Stimulated activated CD4-positive, alpha-beta T cell treated with anti-CD3 and anti-CD28 coated beads, Interleukin-15, amount 100 ng/mL, for 24 hours (primary cell): ENCODE measurements around the gene MAL.

Source experiments
- DNase-seq: peaks from one replicate; pipeline ENCODE4 v3.0.0-alpha.2; 2020

MAL gene

DNA sequence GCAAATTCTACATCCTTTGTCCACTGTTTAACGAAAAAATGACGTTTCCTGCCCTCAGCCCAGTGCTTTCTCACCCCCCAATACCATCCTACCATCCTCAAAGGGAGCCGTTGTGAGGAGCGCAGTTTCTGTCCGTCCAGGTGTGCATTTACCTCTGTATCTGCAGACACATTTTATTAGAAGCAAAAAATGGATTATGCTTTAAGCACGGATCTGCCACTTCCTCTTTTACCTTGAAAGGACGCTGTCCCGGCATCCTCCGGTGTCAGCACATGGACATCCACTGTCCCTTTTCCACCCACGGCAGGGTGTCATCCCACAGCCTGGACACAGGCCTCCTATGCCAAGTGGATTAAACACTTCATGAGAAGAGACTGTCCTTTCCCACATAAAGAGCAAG is 7.2 kb upstream of the MAL start:
- DNase-seq = no peak

DNA sequence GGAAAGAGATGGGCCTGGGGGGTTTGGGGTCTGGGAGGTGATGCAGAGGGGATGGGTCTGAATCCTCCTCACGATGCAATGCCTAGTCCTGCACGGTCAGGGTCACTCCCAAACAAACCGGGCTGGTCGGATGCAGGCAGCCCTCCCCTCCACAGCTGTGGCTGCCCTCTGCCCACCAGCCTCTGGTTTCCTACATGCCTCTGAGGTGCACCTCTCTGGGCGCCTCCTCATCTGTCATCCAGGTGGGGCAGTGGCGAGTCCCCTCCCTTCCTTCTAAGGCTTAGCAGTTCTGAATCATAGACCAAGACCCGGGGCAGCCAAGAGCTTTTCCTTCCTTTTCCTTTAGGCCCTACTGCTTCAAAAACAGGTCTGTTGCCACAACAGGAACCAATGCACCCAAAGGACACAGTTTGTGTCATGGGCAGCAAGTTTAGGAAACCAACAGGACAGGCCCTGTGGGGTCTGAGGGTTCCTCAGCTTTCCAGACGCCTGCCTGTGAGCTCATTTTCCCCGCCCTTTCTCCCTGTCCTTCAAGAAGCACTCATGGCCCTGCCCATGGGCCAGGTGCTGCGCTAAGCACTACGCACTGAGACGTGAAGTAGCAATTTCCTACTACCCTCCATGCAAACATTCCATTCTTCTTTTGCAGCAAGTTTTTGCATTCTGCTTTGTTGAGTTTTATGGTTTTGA is 6.5 kb upstream of the MAL start:
- no peak for DNase-seq

DNA sequence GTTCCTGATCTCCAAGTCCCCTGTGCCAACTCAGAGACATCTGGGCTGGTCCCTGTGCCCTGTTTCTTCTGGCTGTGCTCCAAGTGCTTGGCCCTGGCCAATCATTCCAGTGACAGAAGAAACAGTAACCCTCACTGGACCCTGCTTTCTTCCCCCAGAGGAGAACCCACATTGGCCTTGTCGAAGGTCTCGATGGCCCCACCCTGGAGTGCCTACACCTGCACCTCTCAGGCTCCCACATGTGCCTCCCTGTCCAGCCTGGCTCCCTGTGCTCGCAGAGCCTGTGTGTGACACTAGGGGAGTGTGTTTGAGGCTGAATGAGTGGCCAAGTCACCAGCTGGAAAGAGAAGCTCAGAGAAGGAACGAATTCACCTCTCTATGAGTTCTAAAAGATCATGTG is 5.9 kb upstream of the MAL start:
- DNase-seq = no peak

DNA sequence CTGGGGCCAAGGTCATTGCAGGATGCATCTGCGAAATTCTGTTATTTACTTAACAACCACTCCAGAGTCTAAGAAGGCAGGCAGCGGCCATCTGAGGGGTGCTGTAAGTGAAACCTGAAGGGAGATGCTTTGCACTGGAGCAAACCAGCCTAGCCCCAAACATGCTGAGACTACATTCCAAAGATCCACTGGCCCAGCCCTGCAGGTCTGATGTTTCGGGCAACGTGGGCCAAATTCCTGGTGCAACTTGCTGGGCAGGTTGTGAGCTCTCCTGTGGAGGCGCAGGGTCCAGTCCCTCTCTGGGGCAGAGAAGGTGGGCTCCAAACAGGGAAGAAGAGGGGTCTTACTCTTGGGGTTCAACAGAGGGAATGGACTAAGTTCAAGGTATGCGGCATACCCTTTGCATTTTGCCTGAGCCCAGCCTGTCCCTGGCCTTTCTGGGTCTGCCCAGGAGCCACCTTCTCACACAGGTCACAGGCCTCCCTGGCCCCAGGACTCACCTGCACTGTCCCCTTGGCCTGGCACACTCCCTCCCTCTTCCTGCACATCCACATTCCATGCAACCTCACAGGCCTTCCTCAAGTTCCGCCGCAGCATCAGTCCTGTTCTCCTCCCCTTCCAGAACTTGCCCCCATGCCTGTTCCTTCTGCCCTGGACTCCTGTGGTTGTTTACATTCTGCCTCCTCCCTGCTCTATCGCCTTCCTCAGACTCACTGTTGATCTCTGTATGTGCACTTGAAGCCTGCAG is 5.1 kb upstream of the MAL start:
- no peak for DNase-seq

DNA sequence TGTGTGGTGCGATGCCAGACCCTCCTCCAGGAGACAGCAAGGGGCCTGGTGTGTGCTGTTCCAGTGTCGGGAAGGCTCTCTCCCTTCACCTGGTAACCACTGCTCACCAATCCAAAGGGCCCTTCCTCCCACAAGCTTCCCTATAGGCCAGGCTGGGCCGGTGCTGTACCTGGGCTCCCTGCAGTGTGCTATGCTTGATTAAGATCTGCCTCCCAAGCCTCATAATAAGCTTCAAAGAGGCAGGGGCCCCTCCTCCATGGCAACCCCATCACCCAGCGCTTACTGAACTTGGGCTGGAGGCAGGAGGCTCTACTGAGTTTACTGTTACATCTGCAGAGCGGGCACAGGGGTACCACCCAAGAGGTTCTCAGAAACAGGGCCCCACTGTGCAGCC is 4.5 kb upstream of the MAL start:
- DNase-seq = no peak

DNA sequence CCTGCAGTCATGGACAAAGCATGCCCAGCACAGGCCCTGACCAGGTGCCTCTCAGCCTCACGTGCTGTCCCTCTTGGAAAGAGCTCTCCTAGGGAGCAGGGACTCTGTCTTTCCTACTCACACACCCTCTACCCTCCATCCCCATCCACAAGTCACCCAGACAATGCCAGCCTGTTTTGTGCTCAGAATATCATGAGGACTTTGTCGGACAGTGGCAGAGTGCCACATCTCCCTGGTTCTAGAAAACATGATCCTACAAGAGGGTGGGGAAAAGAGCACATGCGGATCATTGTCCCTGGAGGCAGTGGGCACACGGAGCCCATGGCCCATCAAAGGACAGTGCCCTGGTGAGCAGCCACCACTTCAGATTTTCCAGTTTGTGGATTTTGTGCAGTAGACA is 3.7 kb upstream of the MAL start:
- no peak for DNase-seq

DNA sequence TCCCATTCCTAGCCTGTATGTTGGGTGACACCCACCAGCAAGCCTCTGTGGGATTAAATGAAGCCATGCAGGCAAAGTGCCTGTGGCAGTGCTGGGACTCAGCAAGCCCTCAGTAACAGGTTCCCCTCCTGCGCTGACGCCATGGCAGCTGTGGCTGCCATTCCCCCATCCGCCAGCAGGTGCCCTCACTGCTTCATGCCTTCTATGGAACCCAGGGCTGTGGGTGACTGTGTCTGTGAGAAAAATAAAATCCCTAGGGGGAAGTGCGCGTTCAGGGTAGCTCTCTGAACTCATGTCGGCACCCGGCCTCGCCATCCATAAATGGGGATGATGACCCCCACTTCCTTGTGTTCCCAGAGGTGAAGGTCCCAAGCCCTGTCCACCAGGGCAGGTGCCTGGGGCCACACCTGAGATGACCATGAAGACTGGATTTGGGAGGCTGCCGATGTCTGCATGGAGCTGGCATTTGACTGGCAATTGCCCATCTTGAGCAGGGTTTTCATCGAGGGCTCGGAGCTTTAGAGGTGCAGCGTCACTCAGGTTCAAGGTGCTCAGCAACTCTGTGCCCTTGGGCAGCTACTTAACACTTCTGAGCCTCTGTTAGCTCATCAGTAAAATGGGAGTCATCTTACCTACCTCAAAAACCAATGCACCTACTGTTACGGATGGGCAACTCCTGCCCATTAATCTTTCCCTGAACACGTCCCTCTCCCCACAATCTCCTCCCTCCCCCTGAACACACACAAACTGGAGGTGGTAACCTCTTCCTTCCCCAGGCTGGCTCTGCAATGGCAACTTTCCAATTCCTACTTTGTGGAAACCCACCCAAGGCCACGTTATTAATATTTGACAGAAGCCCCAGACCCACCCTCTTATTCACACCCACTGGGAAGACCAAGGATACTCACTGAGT is 2.9 kb upstream of the MAL start:
- peak; percentile 90 for DNase-seq

DNA sequence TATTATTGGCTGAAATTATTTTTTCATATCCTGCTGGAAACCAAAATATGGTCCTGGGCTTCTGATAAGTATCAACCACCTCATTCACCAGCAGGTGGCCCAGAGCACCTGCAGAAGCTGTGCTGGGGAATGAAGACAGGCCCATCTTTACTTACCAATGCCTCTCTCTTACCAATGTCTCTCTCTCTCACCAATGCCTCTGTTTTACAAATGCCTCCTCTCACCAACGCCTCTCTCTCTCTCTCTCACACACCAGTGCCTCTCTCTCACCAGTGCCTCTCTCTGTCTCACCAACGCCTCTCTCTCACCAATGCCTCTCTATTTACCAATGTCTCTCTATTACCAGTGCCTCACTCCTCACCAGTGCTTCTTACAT is 2.3 kb upstream of the MAL start:
- DNase-seq = peak; percentile 66

DNA sequence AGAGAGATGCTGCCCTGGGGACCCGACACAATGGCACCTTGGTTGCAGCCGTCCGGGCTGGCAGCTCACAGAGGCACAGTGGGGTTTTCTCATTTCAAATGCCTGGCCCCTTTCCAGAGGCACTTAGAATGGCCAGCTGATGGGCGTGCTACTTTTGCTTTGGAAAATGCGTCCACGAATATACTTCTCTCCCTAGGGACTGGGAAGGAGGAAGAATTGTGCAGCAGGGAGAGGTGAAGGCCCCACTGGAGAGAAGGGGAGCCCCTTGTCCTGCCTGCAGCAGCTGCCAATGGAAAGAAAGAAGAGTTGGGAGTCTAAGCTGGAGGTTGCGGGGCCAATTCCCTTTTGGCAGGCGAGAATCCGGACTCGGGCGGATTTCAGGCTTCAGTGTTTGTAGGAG is 1.1 kb upstream of the MAL start:
- no peak for DNase-seq

DNA sequence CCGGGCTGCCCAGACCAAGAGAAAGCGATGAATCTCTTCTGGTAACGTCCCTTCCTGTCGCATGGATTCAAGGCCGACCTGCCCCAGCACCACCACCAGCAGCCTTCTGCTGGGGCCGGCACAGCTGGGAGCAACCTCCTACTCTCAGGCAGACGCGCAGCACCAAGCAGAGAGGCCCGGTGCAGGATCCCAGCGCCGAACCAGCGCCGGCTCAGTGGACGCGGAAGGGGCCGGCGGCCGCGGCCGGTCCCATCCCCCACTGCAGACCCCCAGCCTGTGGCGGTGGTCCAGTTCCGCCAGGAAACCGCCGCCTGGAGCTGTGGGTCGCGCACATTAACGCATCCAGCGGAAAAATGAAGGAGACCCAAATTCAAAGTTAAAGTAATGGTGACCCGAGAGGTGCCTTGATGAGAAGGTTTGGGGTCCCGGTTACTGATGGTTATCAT is 525 bp upstream of the MAL start:
- peak; percentile 48 for DNase-seq

DNA sequence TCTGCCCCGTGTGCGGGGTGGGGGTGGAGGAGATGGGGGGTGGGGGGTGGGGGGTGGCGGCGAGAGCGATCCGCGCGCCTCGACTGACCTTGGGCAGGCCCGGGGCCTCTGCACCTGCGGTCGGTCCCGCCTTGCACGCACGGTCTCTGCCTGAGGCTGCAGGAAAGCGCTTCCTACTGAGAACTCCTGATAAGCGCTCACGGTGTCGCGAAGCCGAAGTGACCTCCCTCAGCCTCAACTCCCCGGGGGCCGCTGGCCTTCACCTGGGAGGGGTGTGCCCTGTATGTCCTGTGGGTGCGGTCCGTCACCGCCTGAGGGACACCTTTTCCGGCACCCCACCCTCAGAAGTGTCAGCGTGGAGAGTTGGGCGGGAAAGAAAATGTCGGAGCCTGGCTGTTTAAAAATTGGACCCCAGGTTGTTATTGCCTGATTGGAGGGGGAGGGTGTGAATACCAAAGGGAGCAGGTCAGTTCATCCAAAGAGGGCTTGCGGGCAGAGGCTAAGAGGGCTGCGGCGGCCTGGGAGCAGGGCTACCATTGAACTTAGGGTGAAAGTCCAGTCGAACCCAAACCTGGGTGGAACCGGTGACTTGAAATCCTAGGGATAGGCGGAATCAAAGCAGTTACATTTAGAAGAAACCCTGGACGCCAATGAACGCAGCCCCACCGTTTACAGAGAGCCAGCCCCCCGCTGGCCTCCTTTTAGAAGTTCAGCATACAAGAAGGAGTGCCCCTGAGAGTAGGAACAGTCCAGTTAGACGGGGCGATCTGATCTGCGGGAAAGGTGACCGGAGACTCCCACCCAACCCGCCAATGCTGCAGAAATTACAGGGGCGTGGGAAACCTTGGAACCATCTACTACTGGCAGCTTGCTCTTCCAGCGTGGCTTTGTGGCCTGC is 1.2 kb downstream of the MAL start:
- DNase-seq = peak; percentile 60

DNA sequence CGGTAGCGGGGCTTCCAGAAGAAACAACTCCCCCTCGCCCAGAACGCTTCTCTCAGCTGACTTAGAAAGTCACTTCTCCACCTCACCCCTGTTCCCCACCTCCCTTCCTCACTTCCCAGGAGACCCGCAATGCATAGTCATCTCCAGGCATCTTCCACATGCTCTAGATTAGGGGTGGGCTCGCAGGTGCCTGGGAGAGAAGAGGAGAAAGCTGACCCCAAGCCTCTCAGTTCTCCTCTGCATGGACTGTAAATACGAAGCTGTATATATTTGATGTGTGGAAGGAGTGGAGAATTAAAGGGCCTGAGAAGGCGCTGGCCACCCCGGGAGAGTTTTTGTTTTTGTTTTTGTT is 1.8 kb downstream of the MAL start:
- no peak for DNase-seq

DNA sequence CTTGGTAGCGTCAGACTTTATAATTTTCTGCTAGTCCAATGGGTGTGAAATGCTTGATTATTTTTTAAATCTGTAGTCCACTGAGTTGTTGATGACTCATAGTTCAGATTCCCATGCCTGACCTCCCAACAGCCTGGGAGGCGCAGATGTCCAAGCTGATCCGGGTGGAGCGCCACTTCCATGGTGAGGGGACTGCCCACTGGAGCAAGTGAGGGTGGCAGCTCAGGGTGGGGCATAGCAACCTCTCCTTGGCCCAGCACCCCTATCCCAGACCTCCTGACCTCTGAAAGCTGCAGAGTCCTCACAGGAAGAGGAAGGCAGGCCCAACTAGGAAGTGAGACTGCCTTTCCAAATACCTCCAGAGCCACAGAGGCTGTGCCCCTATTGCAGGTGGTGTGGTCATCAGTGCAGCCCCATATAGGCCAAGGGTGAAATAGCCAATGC is 4.4 kb downstream of the MAL start:
- DNase-seq = no peak

DNA sequence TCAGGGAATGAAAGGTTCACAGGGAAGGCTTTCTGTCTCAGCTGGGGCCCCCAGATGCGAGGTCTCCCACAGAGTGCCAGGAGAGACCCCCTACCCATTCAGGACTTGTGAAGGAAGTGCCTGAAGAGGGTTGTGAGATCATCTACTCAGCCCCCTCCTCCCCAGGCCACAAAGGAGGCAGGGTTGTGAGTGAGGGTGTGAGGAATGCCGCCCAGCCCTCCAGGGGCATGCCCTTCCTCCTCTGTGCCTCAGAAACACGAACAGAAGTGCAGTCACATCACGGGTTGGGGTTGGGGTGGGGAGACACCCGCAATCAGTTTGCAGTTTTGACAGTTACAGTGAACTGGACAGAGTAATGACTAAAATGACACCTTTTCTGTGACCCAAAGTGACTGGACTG is 5.0 kb downstream of the MAL start:
- DNase-seq = no peak

DNA sequence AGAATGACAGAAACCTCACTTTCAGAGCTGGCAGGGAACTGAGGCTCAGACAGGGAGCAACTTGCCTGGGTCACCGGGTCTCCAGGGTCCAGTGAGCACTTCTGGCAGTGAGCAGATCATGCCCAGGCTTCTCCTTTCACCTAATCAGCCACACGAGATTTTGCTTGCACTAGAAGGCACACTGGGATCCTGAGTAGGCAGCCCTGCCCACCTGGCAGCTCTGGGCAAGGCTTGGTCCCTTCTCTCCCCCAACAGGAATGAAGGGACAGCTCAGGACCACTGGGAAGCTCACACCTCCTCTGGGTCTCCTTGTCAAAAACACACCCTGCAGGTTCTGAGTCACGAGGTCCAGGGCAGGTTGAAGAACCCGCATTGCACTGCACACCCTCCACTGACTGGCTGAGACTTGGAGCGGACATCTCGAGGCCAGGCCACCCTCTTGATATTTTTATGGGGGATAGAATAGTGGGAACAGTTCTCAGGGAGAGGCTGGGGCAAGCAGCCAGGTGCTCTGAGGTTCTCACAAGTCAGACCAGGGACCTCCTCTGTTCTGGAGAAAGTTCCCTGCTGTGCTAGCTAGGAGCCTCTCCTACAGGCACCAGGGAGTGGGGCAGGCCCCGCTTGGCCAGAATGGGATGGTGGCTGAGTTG is 5.7 kb downstream of the MAL start:
- no peak for DNase-seq

DNA sequence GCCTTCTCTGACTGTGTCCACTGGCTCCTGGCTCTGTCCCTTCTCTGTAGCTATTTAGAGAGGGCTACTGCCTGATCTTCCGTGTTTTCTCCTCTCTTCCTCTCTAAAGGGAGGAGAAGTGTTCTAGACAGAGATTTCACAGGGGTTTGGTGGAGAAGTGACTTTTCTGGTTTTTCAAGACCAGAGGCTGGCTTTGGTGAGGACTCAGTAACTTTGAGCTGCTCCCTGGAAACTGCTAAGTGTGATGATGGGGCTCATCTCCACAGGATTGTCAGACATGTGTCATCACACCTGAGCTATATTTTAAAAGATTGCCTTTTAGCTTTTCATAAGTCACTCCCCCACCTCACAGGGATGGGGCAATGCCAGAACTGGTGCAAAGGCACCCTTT is 6.2 kb downstream of the MAL start:
- no peak for DNase-seq

DNA sequence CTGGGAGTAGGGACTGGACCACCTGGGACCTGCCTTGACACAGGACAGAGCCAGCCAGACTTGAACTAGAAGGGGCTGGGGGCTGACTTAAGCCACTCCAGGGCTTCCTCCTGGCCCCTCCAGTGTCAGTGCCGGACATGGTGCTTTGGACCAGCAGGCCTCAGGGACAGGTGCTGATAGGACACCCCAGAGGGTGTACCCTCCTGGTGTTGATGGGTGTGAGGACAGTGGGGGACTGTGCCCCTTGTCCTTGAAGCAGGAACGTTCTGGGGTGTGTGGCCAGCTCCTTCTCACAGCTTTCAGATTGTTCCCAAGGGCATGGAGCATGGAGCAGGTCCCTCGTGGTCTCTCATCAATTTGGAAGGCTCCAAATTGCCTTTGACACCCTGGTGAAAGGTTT is 6.8 kb downstream of the MAL start:
- DNase-seq = no peak

DNA sequence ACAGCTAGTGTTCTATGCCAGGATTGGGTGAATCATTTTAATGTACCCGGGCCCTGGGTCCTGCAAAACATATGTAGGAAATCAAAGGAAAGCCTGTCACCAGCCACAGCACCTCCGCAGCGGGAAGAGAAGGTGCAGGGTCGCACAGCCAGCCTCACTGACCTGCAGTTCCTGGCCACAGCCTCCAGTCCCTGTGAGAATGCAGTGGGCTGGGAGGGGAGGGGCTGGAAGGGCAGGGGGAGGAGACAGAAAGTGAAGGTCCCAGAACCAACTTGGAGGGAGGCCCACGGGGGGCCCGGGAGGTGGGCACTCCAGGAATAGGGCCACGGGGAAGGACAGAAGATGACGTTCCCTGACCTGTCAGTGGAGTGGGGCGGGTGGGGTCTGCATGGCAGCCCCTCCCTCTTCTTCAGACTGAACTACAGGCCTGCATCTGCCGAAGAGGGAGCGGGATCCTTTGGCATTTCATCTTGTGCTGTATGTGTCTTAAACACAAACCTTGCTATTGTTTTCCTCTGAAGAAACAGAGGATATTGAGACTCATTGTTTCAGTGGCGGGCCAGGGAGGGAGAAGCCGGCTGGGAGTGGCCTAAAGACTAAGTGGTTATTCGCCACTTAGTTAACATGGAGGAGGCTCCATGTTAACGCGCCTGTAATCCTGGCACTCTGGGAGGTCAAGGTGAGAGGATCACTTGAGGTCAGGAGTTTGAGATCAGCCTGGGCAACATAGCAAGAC is 7.5 kb downstream of the MAL start:
- no peak for DNase-seq

DNA sequence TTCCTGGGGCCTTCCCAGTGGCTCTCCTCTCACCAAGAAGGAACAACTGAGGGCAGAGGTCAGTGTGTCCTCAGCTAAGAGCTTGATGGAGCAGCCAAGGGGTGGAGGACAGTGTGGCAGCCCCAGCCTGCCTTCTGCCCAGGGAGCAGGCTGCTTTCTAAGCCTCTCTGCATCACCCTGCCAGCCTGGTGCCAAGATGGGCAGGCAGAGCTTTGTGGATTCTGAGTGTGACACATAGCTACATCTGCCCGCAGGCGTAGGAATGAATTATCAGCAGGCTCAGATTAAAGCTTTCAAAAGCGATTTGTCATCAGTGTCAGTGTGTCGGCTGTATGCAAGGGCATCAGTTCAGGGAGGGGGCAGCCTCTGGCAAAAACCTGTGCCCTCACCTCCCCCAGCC is 8.7 kb downstream of the MAL start:
- DNase-seq = no peak

DNA sequence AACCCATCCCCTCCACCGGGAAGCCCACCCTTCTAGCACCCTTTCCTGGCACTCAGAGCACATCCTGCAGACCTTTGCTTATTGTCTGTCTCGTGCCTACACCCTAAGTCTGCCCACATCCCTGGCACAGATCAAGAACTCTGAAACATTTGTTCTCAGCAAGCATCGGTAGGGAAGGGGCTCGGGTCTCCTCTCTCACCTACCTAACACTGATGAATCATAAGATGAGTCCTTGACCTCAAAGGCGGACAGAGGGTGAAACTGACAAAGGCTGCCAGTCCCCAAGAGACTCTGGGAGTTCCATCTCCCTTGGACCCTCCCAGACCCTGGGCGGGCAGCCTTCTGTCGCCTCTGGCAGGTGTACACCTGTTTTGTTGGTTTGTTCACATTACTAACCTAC is 9.3 kb downstream of the MAL start:
- DNase-seq = no peak

DNA sequence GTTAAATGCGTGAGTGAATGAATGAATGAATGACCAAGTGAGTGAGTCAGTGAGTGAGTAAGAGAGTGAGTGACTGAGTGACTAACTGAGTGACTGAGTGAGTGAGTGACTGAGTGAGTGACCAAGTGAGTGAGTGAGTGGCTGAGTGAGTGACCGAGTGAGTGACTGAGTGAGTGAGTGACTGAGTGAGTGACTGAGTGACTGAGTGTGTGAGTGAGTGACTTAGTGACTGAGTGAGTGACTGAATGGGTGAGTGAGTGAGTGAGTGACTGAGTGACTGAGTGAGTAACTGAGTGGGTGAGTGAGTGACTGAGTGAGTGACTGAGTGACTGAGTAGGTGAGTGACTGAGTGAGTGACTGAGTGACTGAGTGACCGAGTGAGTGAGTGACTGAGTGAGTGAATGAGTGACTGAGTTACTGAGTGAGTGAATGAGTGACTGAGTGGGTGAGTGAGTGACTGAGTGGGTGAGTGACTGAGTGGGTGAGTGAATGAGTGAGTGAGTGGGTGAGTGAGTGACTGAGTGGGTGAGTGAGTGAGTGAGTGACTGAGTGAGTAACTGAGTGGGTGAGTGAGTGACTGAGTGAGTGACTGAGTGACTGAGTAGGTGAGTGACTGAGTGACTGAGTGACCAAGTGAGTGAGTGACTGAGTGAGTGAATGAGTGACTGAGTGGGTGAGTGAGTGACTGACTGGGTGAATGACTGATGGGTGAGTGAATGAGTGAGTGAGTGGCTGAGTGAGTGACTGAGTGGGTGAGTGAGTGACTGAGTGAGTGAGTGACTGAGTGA is 11.3 kb downstream of the MAL start:
- no peak for DNase-seq
